Skeletal muscle tissue (tissue), 4 donors: ENCODE results near the gene C4orf50. TPM values are rescaled to one million over a fixed set of nuclear protein-coding genes. Genes with fewer than 3 reads are reported as not detected.

Experiments used
- H3K27ac ChIP-seq: one replicate; pipeline ENCODE4 v1.7.0; 2013; ENCODE audit warnings: mild to moderate bottlenecking, low read depth, low read length, inconsistent platforms
- H3K27me3 ChIP-seq, 3 donors: one replicate each; pipeline ENCODE4 v1.7.0; 2013; ENCODE audit warnings: low read length in 3 of 3; ENCODE audit not compliant: control insufficient read depth in 3 of 3, insufficient read depth in 3 of 3
- H3K36me3 ChIP-seq, 3 donors: one replicate each; pipeline ENCODE4 v1.7.0; 2013; ENCODE audit warnings: low read length in 3 of 3; ENCODE audit not compliant: control insufficient read depth in 3 of 3, insufficient read depth in 3 of 3
- H3K4me1 ChIP-seq, 3 donors: one replicate each; pipeline ENCODE4 v1.7.0; 2013; ENCODE audit warnings: low read length in 3 of 3, mild to moderate bottlenecking in 3 of 3; ENCODE audit not compliant: control insufficient read depth in 3 of 3, insufficient read depth in 3 of 3
- H3K4me3 ChIP-seq, 3 donors: one replicate each; pipeline ENCODE4 v1.7.0; 2013; ENCODE audit warnings: low read length in 3 of 3
- H3K9ac ChIP-seq, 3 donors: one replicate each; pipeline ENCODE4 v1.7.0; 2013; ENCODE audit warnings: low read length in 3 of 3, mild to moderate bottlenecking in 3 of 3, moderate library complexity in 2 of 3, low read depth in 1 of 3
- H3K9me3 ChIP-seq, 3 donors: one replicate each; pipeline ENCODE4 v1.7.0; 2013; ENCODE audit warnings: low read length in 3 of 3; ENCODE audit not compliant: control insufficient read depth in 3 of 3
- total RNA-seq: library from RNA; depleted of rRNA; stranded (reverse); fragments of >200 nt; gene quantifications from one replicate; pipeline ENCODE4 v1.2.3, GENCODE V29; 2014
- donor health status: Osteomylitis.

Gene C4orf50
- total RNA-seq, 1 donor from 2014 or later = not detected

DNA sequence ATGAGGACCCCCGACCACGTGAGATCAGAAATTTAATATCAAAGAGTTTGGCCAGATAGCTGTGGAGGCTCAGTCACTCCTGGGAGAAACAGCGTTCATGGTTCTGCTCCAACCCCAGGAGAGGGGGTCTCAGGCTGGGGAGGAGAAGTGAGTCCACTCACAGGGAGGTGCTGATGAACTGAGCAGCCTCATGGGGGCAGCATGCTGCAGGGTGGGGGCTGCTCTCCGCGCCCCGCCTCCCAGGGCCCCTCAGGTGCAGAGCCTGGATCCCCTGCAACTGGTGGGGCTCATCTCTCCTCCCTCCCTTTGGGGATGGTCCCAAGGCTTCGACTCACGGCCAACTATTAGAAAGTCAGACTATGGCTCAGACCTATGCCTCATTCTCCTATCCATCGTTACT lies 26.6 kb upstream of the C4orf50 start:
- H3K9ac ChIP-seq = no peak overlapping the region
- no peaks in the 10 kb centered on the region for H3K9me3 ChIP-seq
- no peaks in the 10 kb centered on the region for H3K36me3 ChIP-seq
- H3K4me3 ChIP-seq = no peak overlapping the region
- H3K27ac ChIP-seq = no peak overlapping the region
- no peaks in the 10 kb centered on the region for H3K4me1 ChIP-seq
- H3K27me3 ChIP-seq = peaks cover 19 to 53% (median 35%) of the 10 kb centered on the region in 3 donors

DNA sequence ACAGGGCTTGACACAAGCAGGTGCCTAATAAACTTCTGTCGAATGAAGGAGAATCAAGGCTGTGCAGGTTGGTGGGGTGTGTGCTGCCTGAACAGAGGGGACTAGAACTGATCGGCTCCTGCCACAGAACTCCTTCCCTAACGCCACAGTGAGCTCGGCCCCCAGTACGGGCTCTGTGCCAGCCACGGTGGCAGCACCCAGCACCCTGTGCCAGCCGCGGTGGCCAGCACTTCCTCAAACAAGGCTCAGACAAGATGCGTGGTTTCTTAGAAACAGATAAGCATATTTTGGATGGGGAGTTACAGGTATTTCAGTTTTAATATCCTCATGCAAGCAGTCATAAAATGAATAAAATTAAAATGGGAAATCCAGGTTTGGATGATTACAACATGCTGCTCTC lies 26.0 kb upstream of the C4orf50 start:
- Histone ChIP-seq H3K27me3 (peaks cover 19 to 53% (median 35%) of the 10 kb centered on the region in 3 donors), H3K4me1 (no peaks in the 10 kb centered on the region), H3K36me3 (no peaks in the 10 kb centered on the region), H3K4me3 (no peak overlapping the region), H3K27ac (no peak overlapping the region), H3K9me3 (no peaks in the 10 kb centered on the region), H3K9ac (no peak overlapping the region)

DNA sequence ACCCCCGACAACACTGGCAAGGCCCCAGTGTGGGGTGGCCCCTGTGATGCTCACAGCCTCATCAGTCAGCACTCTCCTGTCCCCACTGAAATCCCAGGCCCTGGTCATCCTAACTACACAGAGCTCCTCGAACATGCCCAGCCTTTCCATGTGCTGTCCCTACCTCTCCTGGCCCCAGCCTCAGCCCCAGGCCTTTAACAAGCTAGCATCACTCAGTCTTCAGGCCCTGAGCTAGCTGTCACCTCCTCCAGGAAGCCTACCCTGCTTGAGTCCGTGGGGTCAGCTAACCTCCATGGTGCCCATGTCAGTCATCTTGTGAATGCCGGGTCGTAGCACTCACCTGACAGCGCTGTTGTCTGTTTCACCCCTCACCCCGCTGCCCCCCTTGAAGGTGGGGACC lies 25.6 kb upstream of the C4orf50 start:
- H3K9ac ChIP-seq = no peak overlapping the region
- H3K27me3 ChIP-seq = peaks cover 19 to 55% (median 35%) of the 10 kb centered on the region in 3 donors
- H3K27ac ChIP-seq = no peak overlapping the region
- H3K36me3 ChIP-seq = no peaks in the 10 kb centered on the region
- no peak overlapping the region for H3K4me3 ChIP-seq
- H3K4me1 ChIP-seq = no peaks in the 10 kb centered on the region
- H3K9me3 ChIP-seq = no peaks in the 10 kb centered on the region

DNA sequence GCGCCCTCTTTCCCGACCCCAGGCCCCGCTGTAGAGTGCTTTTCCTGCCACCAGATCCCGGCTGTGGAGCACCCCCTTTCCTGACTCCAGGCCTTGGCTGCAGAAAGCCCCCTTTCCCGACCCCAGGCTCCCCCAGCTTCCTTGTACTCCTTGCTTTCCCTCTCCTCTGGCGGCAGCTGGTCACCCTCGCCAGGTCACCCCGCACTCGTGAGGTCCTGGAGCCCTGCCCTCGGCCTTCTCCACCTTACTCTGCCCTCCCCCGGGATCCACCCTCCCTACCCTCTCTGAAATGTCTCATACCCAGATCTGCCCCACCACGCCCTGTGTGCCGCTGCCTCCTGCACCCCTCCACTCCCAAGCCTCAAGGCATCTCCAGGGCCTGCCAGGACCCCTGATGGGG lies 25.0 kb upstream of the C4orf50 start:
- no peak overlapping the region for H3K4me3 ChIP-seq
- peaks cover 19 to 56% (median 35%) of the 10 kb centered on the region in 3 donors for H3K27me3 ChIP-seq
- H3K36me3 ChIP-seq = no peaks in the 10 kb centered on the region
- no peak overlapping the region for H3K27ac ChIP-seq
- H3K9me3 ChIP-seq = no peaks in the 10 kb centered on the region
- no peaks in the 10 kb centered on the region for H3K4me1 ChIP-seq
- no peak overlapping the region for H3K9ac ChIP-seq

DNA sequence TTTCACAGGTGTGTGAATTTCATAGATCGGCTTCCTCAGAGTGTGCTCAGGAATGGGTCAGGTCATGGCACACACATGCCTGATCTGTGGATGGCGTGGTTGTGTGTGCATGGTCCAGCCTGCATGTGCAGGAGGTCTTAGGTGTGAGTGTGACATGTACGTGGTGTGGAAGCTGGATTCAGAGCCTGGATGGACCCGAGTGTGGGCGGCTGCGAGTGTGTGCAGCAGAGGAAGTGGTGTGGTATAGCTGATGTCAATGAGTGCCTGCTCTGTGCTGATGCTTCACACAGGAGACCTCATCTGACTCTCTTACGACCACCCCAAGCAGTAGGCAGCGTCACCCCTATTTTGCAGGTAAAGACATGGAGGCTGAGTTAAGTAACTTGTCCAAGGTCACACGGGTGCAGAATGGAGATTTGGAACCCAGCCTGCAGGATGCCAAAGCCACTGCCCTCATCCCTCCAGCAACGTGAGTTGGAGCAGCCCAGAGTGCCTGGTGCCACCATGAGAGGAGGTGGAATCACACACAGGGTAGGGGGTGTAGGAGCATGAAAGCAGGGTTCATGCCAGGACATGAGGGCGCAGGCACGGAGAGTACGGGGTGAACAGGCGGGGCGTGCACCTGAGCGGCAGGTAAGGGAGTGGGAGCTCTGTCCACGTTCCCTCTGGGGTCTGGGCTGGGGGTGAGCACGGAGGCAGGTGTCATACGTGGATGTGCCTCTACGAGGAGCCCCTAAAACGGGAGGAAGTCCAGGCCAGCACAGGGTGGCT lies 24.2 kb upstream of the C4orf50 start:
- no peaks in the 10 kb centered on the region for H3K9me3 ChIP-seq
- no peaks in the 10 kb centered on the region for H3K4me1 ChIP-seq
- H3K27ac ChIP-seq = no peak overlapping the region
- H3K9ac ChIP-seq = no peak overlapping the region
- H3K36me3 ChIP-seq = no peaks in the 10 kb centered on the region
- peaks cover 19 to 56% (median 35%) of the 10 kb centered on the region in 3 donors for H3K27me3 ChIP-seq
- H3K4me3 ChIP-seq = no peak overlapping the region

DNA sequence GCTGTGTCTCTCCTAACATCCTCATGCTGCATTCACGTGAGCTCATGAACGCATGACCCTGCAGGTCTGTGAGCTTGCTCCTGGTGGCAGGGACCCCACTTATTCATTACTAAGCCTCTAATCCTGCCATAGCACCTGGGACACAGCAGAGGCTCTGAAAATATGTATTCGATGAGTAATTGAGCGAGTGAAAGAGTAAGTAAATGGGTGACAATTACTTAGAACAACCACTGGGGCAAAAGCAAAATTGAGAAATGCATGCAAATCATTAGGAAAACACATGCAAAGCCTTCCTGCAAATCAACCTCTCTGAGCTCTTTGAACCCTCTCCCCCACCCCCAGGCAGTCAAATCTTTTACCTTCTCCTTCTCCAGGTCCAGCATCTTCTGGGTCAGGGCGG lies 23.6 kb upstream of the C4orf50 start:
- H3K36me3 ChIP-seq = no peaks in the 10 kb centered on the region
- no peaks in the 10 kb centered on the region for H3K4me1 ChIP-seq
- no peak overlapping the region for H3K9ac ChIP-seq
- H3K4me3 ChIP-seq = no peak overlapping the region
- H3K27me3 ChIP-seq = peaks cover 13 to 49% (median 32%) of the 10 kb centered on the region in 3 donors
- no peak overlapping the region for H3K27ac ChIP-seq
- H3K9me3 ChIP-seq = no peaks in the 10 kb centered on the region

DNA sequence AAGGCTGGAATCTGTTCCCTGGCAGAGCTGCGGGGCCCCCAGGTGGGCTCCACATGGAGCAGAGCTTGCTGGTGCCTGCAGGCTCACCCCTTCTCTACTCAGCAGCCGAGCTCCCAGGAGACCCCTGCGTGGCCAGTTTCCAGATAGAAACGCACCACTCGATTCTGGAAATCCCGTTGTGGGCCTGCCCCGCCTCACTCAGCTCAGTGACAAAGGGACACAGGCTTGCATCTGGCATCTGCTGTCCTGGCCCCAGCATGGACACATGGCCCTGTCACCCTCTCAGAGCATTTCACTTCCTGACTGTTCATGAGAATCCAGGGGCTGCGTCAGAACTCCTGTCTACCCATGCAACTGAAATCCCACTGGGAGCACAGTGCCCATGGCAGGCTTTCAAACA lies 20.5 kb upstream of the C4orf50 start:
- Histone ChIP-seq H3K27me3 (peaks cover 6 to 24% (median 21%) of the 10 kb centered on the region in 3 donors), H3K36me3 (no peaks in the 10 kb centered on the region), H3K4me3 (no peak overlapping the region), H3K27ac (no peak overlapping the region), H3K9ac (no peak overlapping the region), H3K9me3 (no peaks in the 10 kb centered on the region), H3K4me1 (no peaks in the 10 kb centered on the region)

DNA sequence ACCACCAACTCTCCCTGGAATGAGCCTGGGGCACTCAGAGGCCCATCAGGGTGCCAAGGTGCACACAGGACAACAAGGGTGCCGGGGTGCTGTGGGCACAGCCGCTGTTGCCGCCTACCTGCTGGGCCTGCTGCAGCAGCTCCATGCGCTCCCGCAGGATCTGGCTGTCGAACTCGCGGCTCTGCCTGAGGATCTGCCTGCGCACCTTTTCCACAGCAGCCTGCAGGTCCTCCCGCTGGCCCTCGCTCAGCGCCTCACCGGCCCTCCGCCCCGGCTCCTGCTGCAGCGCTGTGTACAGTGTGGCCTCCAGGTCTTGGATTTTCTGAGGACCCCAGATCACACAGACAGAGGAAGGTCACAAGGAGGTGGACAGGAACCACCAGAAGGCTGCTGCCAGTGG lies 17.6 kb upstream of the C4orf50 start:
- Histone ChIP-seq H3K27ac (no peak overlapping the region), H3K4me3 (no peak overlapping the region), H3K27me3 (peaks cover 0 to 7% (median 2%) of the 10 kb centered on the region in 3 donors), H3K36me3 (no peaks in the 10 kb centered on the region), H3K9ac (no peak overlapping the region), H3K4me1 (peaks cover 0 to 2% (median 0%) of the 10 kb centered on the region in 3 donors), H3K9me3 (no peaks in the 10 kb centered on the region)

DNA sequence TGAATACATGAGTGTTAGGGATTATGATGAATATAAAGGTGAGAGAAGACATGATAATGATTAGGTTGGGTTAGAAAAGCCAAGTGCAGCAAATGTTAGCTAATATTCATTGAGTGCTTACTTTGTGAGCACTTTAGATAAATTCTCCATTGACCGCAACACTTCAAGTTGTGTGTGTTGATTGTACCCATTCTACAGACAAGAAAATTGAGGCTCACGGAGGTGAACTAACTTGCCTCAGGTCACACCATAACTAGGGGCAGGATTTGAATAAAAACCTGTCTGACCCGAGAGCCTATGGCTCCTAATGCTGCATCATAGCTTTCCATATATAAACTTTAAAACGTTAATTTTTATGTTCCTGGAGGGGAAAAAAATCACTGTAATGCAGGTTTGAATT lies 15.2 kb upstream of the C4orf50 start:
- Histone ChIP-seq H3K4me3 (no peak overlapping the region), H3K9ac (no peak overlapping the region), H3K9me3 (no peaks in the 10 kb centered on the region), H3K4me1 (peaks cover 0 to 2% (median 0%) of the 10 kb centered on the region in 3 donors), H3K27me3 (peaks cover 0 to 3% (median 0%) of the 10 kb centered on the region in 3 donors), H3K27ac (no peak overlapping the region), H3K36me3 (no peaks in the 10 kb centered on the region)

DNA sequence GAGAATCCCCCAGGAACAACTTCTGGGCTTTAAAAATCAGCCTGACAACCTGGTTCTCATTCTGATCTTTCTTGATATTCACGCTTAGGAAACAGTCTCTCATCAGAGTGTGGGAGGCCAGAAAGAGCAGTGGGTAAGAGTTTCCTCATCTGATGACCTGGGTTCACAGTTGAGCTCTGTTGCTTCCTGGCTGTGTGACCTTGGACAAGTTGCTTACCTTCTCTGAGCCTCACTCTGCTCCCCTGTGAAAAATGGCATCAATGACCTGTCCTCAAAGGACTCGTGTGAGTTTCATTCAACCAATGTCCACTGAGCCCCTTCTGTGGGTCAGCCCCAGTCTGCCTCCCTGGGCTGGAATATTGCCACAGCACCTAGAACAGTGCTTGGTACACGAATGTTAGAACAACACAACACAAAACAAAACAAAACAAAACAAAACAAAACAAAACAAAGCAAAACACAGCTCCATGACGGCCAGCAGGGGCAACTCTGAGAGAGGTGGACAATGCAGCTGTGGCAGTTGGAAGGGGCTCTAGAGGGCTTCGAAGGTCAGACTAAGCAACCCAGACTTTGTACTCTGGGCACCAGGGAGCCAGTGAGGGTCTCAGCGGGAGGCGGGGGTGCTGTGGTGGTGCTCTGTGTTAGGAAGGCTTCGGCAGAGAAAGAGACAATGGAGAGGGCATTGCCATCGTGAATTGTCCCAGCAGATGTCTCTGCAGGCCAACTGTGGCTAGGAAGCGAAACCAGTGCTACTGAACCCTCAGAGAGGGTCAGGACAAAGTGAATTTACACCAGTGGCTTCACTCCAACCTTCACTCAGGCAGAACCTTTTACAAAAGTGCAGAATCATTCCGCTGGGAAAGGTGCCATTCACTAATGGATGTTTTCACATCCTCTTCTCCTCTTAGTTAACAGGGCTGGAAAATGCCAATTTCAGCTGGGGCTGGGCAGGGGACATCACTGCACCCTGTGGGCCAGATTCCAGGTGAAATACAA lies 14.3 kb upstream of the C4orf50 start:
- no peaks in the 10 kb centered on the region for H3K36me3 ChIP-seq
- peaks cover 0 to 2% (median 0%) of the 10 kb centered on the region in 3 donors for H3K4me1 ChIP-seq
- no peaks in the 10 kb centered on the region for H3K9me3 ChIP-seq
- H3K27me3 ChIP-seq = peaks cover 0 to 8% (median 0%) of the 10 kb centered on the region in 3 donors
- H3K27ac ChIP-seq = no peak overlapping the region
- no peak overlapping the region for H3K4me3 ChIP-seq
- H3K9ac ChIP-seq = no peak overlapping the region
